Mesenchymal stem cell (in vitro differentiated cells and primary cell): ENCODE measurements around the gene IGFL4.

Source experiments
- DNase-seq: peaks from one replicate; pipeline ENCODE4 v3.0.0-alpha.2; 2013
- H2AFZ ChIP-seq: one replicate; pipeline ENCODE4 v1.6.1; 2013; ENCODE audit warnings: low read depth, mild to moderate bottlenecking, control low read depth, inconsistent platforms, low read length, moderate library complexity
- H2AK5ac ChIP-seq: 2 replicates; pipeline ENCODE4 v1.6.1; 2013; ENCODE audit warnings: low read length, moderate library complexity, mild to moderate bottlenecking, inconsistent platforms; ENCODE audit not compliant: severe bottlenecking
- H2BK120ac ChIP-seq: one replicate; pipeline ENCODE4 v1.6.1; 2013; ENCODE audit warnings: low read depth, mild to moderate bottlenecking, inconsistent platforms, low read length, moderate library complexity
- H2BK12ac ChIP-seq, 2 experiments: one replicate each; pipeline ENCODE4 v1.6.1; 2013; ENCODE audit warnings: inconsistent platforms in 2 of 2, low read length in 2 of 2, mild to moderate bottlenecking in 2 of 2, moderate library complexity in 2 of 2, control low read depth in 1 of 2
- H2BK15ac ChIP-seq: one replicate; pipeline ENCODE4 v1.6.1; 2013; ENCODE audit warnings: mild to moderate bottlenecking, low read depth, inconsistent platforms; ENCODE audit not compliant: poor library complexity, severe bottlenecking
- H2BK5ac ChIP-seq: 2 replicates; pipeline ENCODE4 v1.6.1; 2013; ENCODE audit warnings: low read depth, mild to moderate bottlenecking, low read length, control low read depth, inconsistent platforms; ENCODE audit not compliant: poor library complexity, severe bottlenecking
- H3K14ac ChIP-seq, 2 experiments: one replicate each; pipeline ENCODE4 v1.6.1; 2013; ENCODE audit warnings: inconsistent platforms in 2 of 2, low read length in 2 of 2, control low read depth in 1 of 2, mild to moderate bottlenecking in 1 of 2, moderate library complexity in 1 of 2
- H3K18ac ChIP-seq, 2 experiments: one replicate each; pipeline ENCODE4 v1.6.1; 2013; ENCODE audit warnings: inconsistent platforms in 2 of 2, low read length in 2 of 2, control low read depth in 1 of 2, low read depth in 1 of 2, mild to moderate bottlenecking in 1 of 2
- H3K23ac ChIP-seq, 2 experiments: one replicate each; pipeline ENCODE4 v1.6.1; 2013; ENCODE audit warnings: inconsistent platforms in 2 of 2, low read length in 2 of 2, mild to moderate bottlenecking in 2 of 2, moderate library complexity in 2 of 2, control low read depth in 1 of 2
- H3K27ac ChIP-seq: 2 replicates; pipeline ENCODE4 v1.5.1; 2013; ENCODE audit warnings: mild to moderate bottlenecking, moderate library complexity, low read length, control low read depth, inconsistent platforms; ENCODE audit not compliant: poor library complexity, severe bottlenecking
- H3K27me3 ChIP-seq, 2 experiments: 2 replicates each; pipeline versions ENCODE4 v1.6.1 to v1.7.0; 2013; ENCODE audit warnings: low read length in 2 of 2, mild to moderate bottlenecking in 2 of 2, moderate library complexity in 2 of 2, control low read depth in 1 of 2, inconsistent platforms in 1 of 2; ENCODE audit not compliant: control insufficient read depth in 1 of 2, insufficient read depth in 1 of 2
- H3K36me3 ChIP-seq, 2 experiments: 2 replicates each; pipeline versions ENCODE4 v1.6.1 to v1.7.0; 2013; ENCODE audit warnings: low read length in 2 of 2, control low read depth in 1 of 2, inconsistent platforms in 1 of 2, low read depth in 1 of 2, mild to moderate bottlenecking in 1 of 2; ENCODE audit not compliant: insufficient read depth in 2 of 2, control insufficient read depth in 1 of 2
- H3K4ac ChIP-seq, 2 experiments: one replicate each; pipeline ENCODE4 v1.6.1; 2013; ENCODE audit warnings: inconsistent platforms in 2 of 2, low read length in 2 of 2, mild to moderate bottlenecking in 2 of 2, moderate library complexity in 2 of 2, control low read depth in 1 of 2, low read depth in 1 of 2
- H3K4me1 ChIP-seq: 2 replicates; pipeline ENCODE4 v1.6.1; 2013; ENCODE audit warnings: low read depth, low read length, control low read depth; ENCODE audit not compliant: control insufficient read depth, insufficient read depth
- H3K4me2 ChIP-seq: 2 replicates; pipeline ENCODE4 v1.6.1; 2013; ENCODE audit warnings: low read length, mild to moderate bottlenecking, inconsistent platforms; ENCODE audit not compliant: poor library complexity, severe bottlenecking
- H3K4me3 ChIP-seq, 2 experiments: 2 replicates each; pipeline versions ENCODE4 v1.5.1 to v1.7.0; 2013; ENCODE audit warnings: low read length in 2 of 2, mild to moderate bottlenecking in 2 of 2, control low read depth in 1 of 2, low read depth in 1 of 2; ENCODE audit not compliant: insufficient read depth in 1 of 2
- H3K79me1 ChIP-seq: replicated peaks from 2 replicates; pipeline ENCODE4 v1.6.1; 2013; ENCODE audit warnings: mild to moderate bottlenecking, control low read depth, low read length, inconsistent platforms; ENCODE audit not compliant: poor library complexity, severe bottlenecking
- H3K9ac ChIP-seq: 2 replicates; pipeline ENCODE4 v1.7.0; 2013; ENCODE audit warnings: mild to moderate bottlenecking, low read length, moderate library complexity
- H3K9me3 ChIP-seq: 2 replicates; pipeline ENCODE4 v1.7.0; 2013; ENCODE audit warnings: mild to moderate bottlenecking, low read length; ENCODE audit not compliant: control insufficient read depth
- H4K8ac ChIP-seq: one replicate; pipeline ENCODE4 v1.6.1; 2013; ENCODE audit warnings: inconsistent platforms, mild to moderate bottlenecking, low read length, moderate library complexity
- H4K91ac ChIP-seq: one replicate; pipeline ENCODE4 v1.6.1; 2013; ENCODE audit warnings: mild to moderate bottlenecking, low read length, inconsistent platforms
- WGBS: methylation state at CpG from one replicate; pipeline ENCODE4 v1.1.7; 2013; ENCODE audit warnings: mixed read lengths; 5-methylcytosine and 5-hydroxymethylcytosine counted together

The IGFL4 gene

GRCh38 chr19:46068345-46069258 is 27.8 kb upstream of the IGFL4 start:
- 74% methylated on average over 12 of the region's 12 CpGs for WGBS
- Histone ChIP-seq H2BK5ac (peak overlapping the region; percentile 74), H2BK15ac (no peak overlapping the region), H3K27me3 (peaks cover 0 to 26% of the 10 kb centered on the region in 2 experiments), H3K4ac (no peak overlapping the region), H3K9ac (peak overlapping the region; percentile 51), H3K36me3 (no peaks in the 10 kb centered on the region), H2BK120ac (no peak overlapping the region), H4K8ac (no peak overlapping the region), H3K4me3 (peak overlapping the region in 1 of 2 experiments; percentile 36), H3K9me3 (no peaks in the 10 kb centered on the region), H2BK12ac (no peak overlapping the region), H2AK5ac (peak overlapping the region; percentile 96), H3K4me2 (no peak overlapping the region), H2AFZ (no peak overlapping the region), H3K79me1 (no peaks in the 10 kb centered on the region), H4K91ac (no peak overlapping the region), H3K23ac (no peak overlapping the region), H3K27ac (peak overlapping the region; percentile 55), H3K14ac (no peak overlapping the region), H3K18ac (no peak overlapping the region), H3K4me1 (peaks cover 11% of the 10 kb centered on the region)
- peak; percentile 65 for DNase-seq

GRCh38 chr19:46067691-46068090 is 26.9 kb upstream of the IGFL4 start:
- 72% methylated on average over 1 of the region's 1 CpG for WGBS
- no peak overlapping the region for H4K91ac ChIP-seq
- H3K4me1 ChIP-seq = peaks cover 9% of the 10 kb centered on the region

GRCh38 chr19:46066471-46066870 is 25.7 kb upstream of the IGFL4 start:
- H3K9me3 ChIP-seq = peaks cover 7% of the 10 kb centered on the region
- no peak overlapping the region for H2BK12ac ChIP-seq
- no peaks in the 10 kb centered on the region for H3K79me1 ChIP-seq
- H4K91ac ChIP-seq = no peak overlapping the region
- no peak overlapping the region for H3K27ac ChIP-seq
- DNase-seq = no peak
- no peak overlapping the region for H3K4ac ChIP-seq
- no peak overlapping the region for H3K18ac ChIP-seq
- H2BK5ac ChIP-seq = no peak overlapping the region
- peaks cover 9% of the 10 kb centered on the region for H3K4me1 ChIP-seq
- 82% methylated on average over 1 of the region's 1 CpG for WGBS
- H3K36me3 ChIP-seq = no peaks in the 10 kb centered on the region
- no peak overlapping the region for H3K23ac ChIP-seq
- H2AFZ ChIP-seq = no peak overlapping the region
- no peak overlapping the region for H3K14ac ChIP-seq
- H4K8ac ChIP-seq = no peak overlapping the region
- no peak overlapping the region for H3K9ac ChIP-seq
- no peak overlapping the region for H2AK5ac ChIP-seq
- H2BK15ac ChIP-seq = no peak overlapping the region
- no peak overlapping the region for H3K4me2 ChIP-seq
- no peak overlapping the region for H3K4me3 ChIP-seq
- no peak overlapping the region for H2BK120ac ChIP-seq
- H3K27me3 ChIP-seq = peaks cover 18 to 24% of the 10 kb centered on the region in 2 experiments

More at GRCh38 chr19:46067691-46068090, 26.9 kb upstream of the IGFL4 start:
- no peak overlapping the region for H2AFZ ChIP-seq
- peak overlapping the region; percentile 81 for H2AK5ac ChIP-seq
- H3K4ac ChIP-seq = no peak overlapping the region
- H3K9me3 ChIP-seq = no peaks in the 10 kb centered on the region
- peaks cover 6 to 32% of the 10 kb centered on the region in 2 experiments for H3K27me3 ChIP-seq
- no peak overlapping the region for H3K4me3 ChIP-seq
- H2BK120ac ChIP-seq = no peak overlapping the region
- H3K27ac ChIP-seq = peak overlapping the region; percentile 40
- no peak overlapping the region for H3K18ac ChIP-seq
- no peak overlapping the region for H2BK15ac ChIP-seq
- H3K9ac ChIP-seq = no peak overlapping the region
- H3K23ac ChIP-seq = no peak overlapping the region
- H4K8ac ChIP-seq = no peak overlapping the region
- no peak overlapping the region for H2BK12ac ChIP-seq
- no peak for DNase-seq
- H3K36me3 ChIP-seq = no peaks in the 10 kb centered on the region
- no peaks in the 10 kb centered on the region for H3K79me1 ChIP-seq
- H2BK5ac ChIP-seq = no peak overlapping the region
- H3K14ac ChIP-seq = no peak overlapping the region
- no peak overlapping the region for H3K4me2 ChIP-seq

- Histone ChIP-seq H3K18ac (no peak overlapping the region), H2BK12ac (no peak overlapping the region), H3K4me1 (peaks cover 9% of the 10 kb centered on the region), H3K36me3 (no peaks in the 10 kb centered on the region), H3K4me3 (no peak overlapping the region), H3K79me1 (no peaks in the 10 kb centered on the region), H2BK15ac (no peak overlapping the region), H3K27ac (no peak overlapping the region), H2BK120ac (no peak overlapping the region), H2AFZ (no peak overlapping the region), H3K23ac (no peak overlapping the region), H4K8ac (no peak overlapping the region), H2AK5ac (no peak overlapping the region), H3K9ac (peak overlapping the region; percentile 31), H3K4me2 (no peak overlapping the region), H3K4ac (no peak overlapping the region), H3K9me3 (peaks cover 14% of the 10 kb centered on the region), H2BK5ac (no peak overlapping the region), H4K91ac (no peak overlapping the region), H3K27me3 (peaks cover 18 to 22% of the 10 kb centered on the region in 2 experiments), H3K14ac (no peak overlapping the region)
- DNase-seq = peak; percentile 19
- 70% methylated on average over 6 of the region's 7 CpGs for WGBS
These were observed 24.8 kb upstream of the IGFL4 start for GRCh38 chr19:46065486-46066071.
